ENCODE results near the gene PHF20.

- TF ChIP-seq CTCF (conservative IDR thresholded peaks at IDR 0.05 in 1 of 2, IDR thresholded peaks at IDR 0.05 in 1 of 2; ENCODE audit: extremely low read depth in 1 of 2, insufficient read depth in 1 of 2, low read depth in 1 of 2, low read length in 2 of 2) (no peak), EZH2 (IDR thresholded peaks at IDR 0.05; ENCODE audit: borderline replicate concordance, low read length) (no peak)
Observed at GRCh38 chr20:35978041-35978513, 206.3 kb downstream of the PHF20 start.
